ENCODE data around the gene PDE4B.

DNA sequence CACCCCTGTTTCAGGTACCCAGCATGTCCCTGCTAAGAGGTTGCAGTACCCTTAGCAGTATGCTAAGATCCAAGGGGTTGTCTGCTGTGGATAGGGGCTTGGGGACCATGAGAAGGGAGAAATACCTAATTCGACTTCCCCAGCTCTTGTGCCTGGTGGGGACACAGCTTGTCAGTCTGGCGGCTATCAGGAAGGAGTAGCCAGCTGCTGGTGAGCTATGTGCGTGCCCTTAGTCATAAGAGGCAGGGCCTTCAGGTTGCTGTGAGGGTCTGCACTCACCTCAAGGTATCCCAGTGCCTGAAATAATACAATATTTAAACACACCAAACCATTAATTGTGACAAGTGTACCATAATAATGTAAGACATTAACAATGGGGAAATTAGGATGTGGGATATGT lies 536.2 kb downstream of the PDE4B start:
- TF ChIP-seq, protein P1, sequence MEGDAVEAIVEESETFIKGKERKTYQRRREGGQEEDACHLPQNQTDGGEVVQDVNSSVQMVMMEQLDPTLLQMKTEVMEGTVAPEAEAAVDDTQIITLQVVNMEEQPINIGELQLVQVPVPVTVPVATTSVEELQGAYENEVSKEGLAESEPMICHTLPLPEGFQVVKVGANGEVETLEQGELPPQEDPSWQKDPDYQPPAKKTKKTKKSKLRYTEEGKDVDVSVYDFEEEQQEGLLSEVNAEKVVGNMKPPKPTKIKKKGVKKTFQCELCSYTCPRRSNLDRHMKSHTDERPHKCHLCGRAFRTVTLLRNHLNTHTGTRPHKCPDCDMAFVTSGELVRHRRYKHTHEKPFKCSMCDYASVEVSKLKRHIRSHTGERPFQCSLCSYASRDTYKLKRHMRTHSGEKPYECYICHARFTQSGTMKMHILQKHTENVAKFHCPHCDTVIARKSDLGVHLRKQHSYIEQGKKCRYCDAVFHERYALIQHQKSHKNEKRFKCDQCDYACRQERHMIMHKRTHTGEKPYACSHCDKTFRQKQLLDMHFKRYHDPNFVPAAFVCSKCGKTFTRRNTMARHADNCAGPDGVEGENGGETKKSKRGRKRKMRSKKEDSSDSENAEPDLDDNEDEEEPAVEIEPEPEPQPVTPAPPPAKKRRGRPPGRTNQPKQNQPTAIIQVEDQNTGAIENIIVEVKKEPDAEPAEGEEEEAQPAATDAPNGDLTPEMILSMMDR (IDR thresholded peaks at IDR 0.05) = no peak
- no peak for TF ChIP-seq POLR2A (IDR thresholded peaks at IDR 0.05)

All from body of pancreas (tissue), 4 donors.